GM23338 (cell line): Measurements from ENCODE around the gene RRM1. TPM values are rescaled to one million over a fixed set of nuclear protein-coding genes. Genes with fewer than 3 reads are reported as not detected.

Source experiments
- ATAC-seq: fragments of 200-7000 bp; cut with Tn5 transposase; 3 replicates; pipeline ENCODE4 v1.9.1; 2020
- DNase-seq: peaks from one replicate; pipeline ENCODE4 v3.0.0-alpha.2; 2015; ENCODE audit warnings: low spot score
- H2AFZ ChIP-seq: fragments of 200-600 bp; sonication (generic); 2 replicates; pipeline ENCODE4 v1.8.0; 2016; ENCODE audit warnings: antibody characterized with exemption, mild to moderate bottlenecking, moderate library complexity
- H3F3A ChIP-seq: fragments of 200-600 bp; sonication (generic); replicated peaks from 2 replicates; pipeline ENCODE4 v1.8.0; 2017; ENCODE audit warnings: antibody characterized with exemption, mixed run types, low read depth
- H3K27ac ChIP-seq: fragments of 200-600 bp; sonication (generic); 2 replicates; pipeline ENCODE4 v1.6.1; 2016; ENCODE audit warnings: low read depth
- H3K27me3 ChIP-seq: fragments of 200-600 bp; sonication (generic); 2 replicates; pipeline ENCODE4 v1.8.0; 2016; ENCODE audit warnings: mild to moderate bottlenecking, mixed run types, moderate library complexity; ENCODE audit not compliant: insufficient read depth
- H3K36me3 ChIP-seq: fragments of 200-600 bp; sonication (generic); 2 replicates; pipeline ENCODE4 v1.8.0; 2016; ENCODE audit warnings: mild to moderate bottlenecking; ENCODE audit not compliant: insufficient read depth
- H3K4me1 ChIP-seq: fragments of 200-600 bp; sonication (generic); 2 replicates; pipeline ENCODE4 v1.8.0; 2016; ENCODE audit warnings: mild to moderate bottlenecking, moderate library complexity; ENCODE audit not compliant: insufficient read depth
- H3K4me2 ChIP-seq: fragments of 200-600 bp; sonication (generic); 2 replicates; pipeline ENCODE4 v1.7.1; 2017; ENCODE audit warnings: mixed run types
- H3K4me3 ChIP-seq: fragments of 200-600 bp; sonication (generic); 2 replicates; pipeline ENCODE4 v1.6.1; 2016; ENCODE audit warnings: mixed run types
- H3K79me2 ChIP-seq: fragments of 200-600 bp; sonication (generic); replicated peaks from 2 replicates; pipeline ENCODE4 v1.8.0; 2017; ENCODE audit warnings: mild to moderate bottlenecking; ENCODE audit not compliant: insufficient read depth
- H3K9me2 ChIP-seq: fragments of 200-600 bp; sonication (generic); 2 replicates; pipeline ENCODE4 v1.8.0; 2017; ENCODE audit not compliant: insufficient read depth
- H4K20me1 ChIP-seq: fragments of 200-600 bp; sonication (generic); replicated peaks from 2 replicates; pipeline ENCODE4 v1.8.0; 2017; ENCODE audit warnings: mild to moderate bottlenecking; ENCODE audit not compliant: insufficient read depth
- H3K27ac Mint-ChIP-seq: 2 replicates; pipeline ENCODE4 v1.8.0; 2020; ENCODE audit warnings: inconsistent platforms, mild to moderate bottlenecking, moderate library complexity, mixed read lengths
- H3K27me3 Mint-ChIP-seq: 3 replicates; pipeline ENCODE4 v1.8.0; 2022; ENCODE audit warnings: low read depth, mild to moderate bottlenecking, moderate library complexity, mixed read lengths, inconsistent platforms; ENCODE audit not compliant: insufficient read depth, poor library complexity
- H3K36me3 Mint-ChIP-seq: 3 replicates; pipeline ENCODE4 v1.8.0; 2021; ENCODE audit warnings: low read depth, mild to moderate bottlenecking, inconsistent platforms, moderate library complexity, mixed read lengths
- H3K4me1 Mint-ChIP-seq: 3 replicates; pipeline ENCODE4 v1.8.0; 2020; ENCODE audit warnings: mild to moderate bottlenecking, inconsistent platforms, mixed read lengths
- H3K4me3 Mint-ChIP-seq: 3 replicates; pipeline ENCODE4 v1.8.0; 2021; ENCODE audit warnings: moderate library complexity, mild to moderate bottlenecking, inconsistent platforms, mixed read lengths
- H3K9me3 Mint-ChIP-seq: 3 replicates; pipeline ENCODE4 v1.8.0; 2020; ENCODE audit warnings: moderate library complexity, mild to moderate bottlenecking, inconsistent platforms, mixed read lengths
- CREB1 ChIP-seq: fragments of 250-450 bp; sonication (Bioruptor Pico); IDR thresholded peaks from 2 replicates; pipeline ENCODE4 v1.5.0; 2020; ENCODE audit warnings: low read depth, mild to moderate bottlenecking, moderate library complexity
- EZH2 ChIP-seq: fragments of 200-600 bp; sonication (generic); IDR thresholded peaks from one replicate; pipeline ENCODE4 v1.8.0; 2017; ENCODE audit warnings: antibody characterized with exemption, mild to moderate bottlenecking, low read depth; ENCODE audit not compliant: unreplicated experiment
- EZH2phosphoT487 ChIP-seq: fragments of 200-600 bp; sonication (generic); IDR thresholded peaks from one replicate; pipeline ENCODE4 v1.8.1; 2018; ENCODE audit warnings: antibody characterized with exemption; ENCODE audit not compliant: unreplicated experiment
- JUNB ChIP-seq: IDR thresholded peaks from one replicate; pipeline ENCODE4 v1.6.1; 2016; ENCODE audit warnings: antibody characterized with exemption; ENCODE audit not compliant: unreplicated experiment
- REST ChIP-seq: IDR thresholded peaks from one replicate; pipeline ENCODE4 v1.6.1; 2018; ENCODE audit warnings: antibody characterized with exemption; ENCODE audit not compliant: unreplicated experiment
- STAT1 ChIP-seq: IDR thresholded peaks from one replicate; pipeline ENCODE4 v1.6.1; 2016; ENCODE audit warnings: antibody characterized with exemption; ENCODE audit not compliant: unreplicated experiment
- ZNF462 ChIP-seq: fragments of 250-450 bp; sonication (Bioruptor Pico); IDR thresholded peaks from 2 replicates; pipeline ENCODE4 v1.5.0; 2020; ENCODE audit warnings: mild to moderate bottlenecking, moderate library complexity
- polyA plus RNA-seq: library from polyadenylated mRNA; unstranded; fragments of >200 nt; fragmentation: Nextera tagmentation; extraction: Ambion mirVana; gene quantifications from 2 replicates; pipeline ENCODE4 v1.2.1, GENCODE V29; 2016
- total RNA-seq: library from RNA; depleted of rRNA; stranded (reverse); fragments of >200 nt; shearing (Covaris generic); gene quantifications from 2 replicates; pipeline ENCODE4 v1.2.3, GENCODE V29; 2014

RRM1 gene
- total and polyA plus RNA-seq, 2 experiments from 2014 or later: 47.3 to 96.8 TPM

GRCh38 chr11:4125141-4125540 lies 30.5 kb downstream of the RRM1 start:
- no peak overlapping the region for H3K27ac ChIP-seq
- no peak for TF ChIP-seq ZNF462 (CRISPR knock-in tag)
- ATAC-seq: no peak
- H3K27ac Mint-ChIP-seq: no peak overlapping the region
- no peaks in the 10 kb centered on the region for H3K4me1 Mint-ChIP-seq
- H3K36me3 Mint-ChIP-seq: peaks cover 65% of the 10 kb centered on the region
- no peak overlapping the region for H3K4me3 ChIP-seq
- no peaks in the 10 kb centered on the region; the same call in none of the 2 replicates for H4K20me1 ChIP-seq
- H3K27me3 Mint-ChIP-seq: peaks cover under 1% of the 10 kb centered on the region
- H3K79me2 ChIP-seq: no peaks in the 10 kb centered on the region
- no peaks in the 10 kb centered on the region for H3K9me3 Mint-ChIP-seq
- H3K4me3 Mint-ChIP-seq: no peak overlapping the region
- no peak overlapping the region for H3K4me2 ChIP-seq
- no peaks in the 10 kb centered on the region for H3K4me1 ChIP-seq
- no peak for DNase-seq
- H3K9me2 ChIP-seq: no peaks in the 10 kb centered on the region
- no peak overlapping the region for H2AFZ ChIP-seq
- H3K27me3 ChIP-seq: no peaks in the 10 kb centered on the region
- no peaks in the 10 kb centered on the region for H3F3A ChIP-seq
- H3K36me3 ChIP-seq: peaks cover 37% of the 10 kb centered on the region

- H3K9me2 ChIP-seq: no peaks in the 10 kb centered on the region
- peaks cover 60% of the 10 kb centered on the region for H3K36me3 Mint-ChIP-seq
- TF ChIP-seq STAT1 (no peak), CREB1 (CRISPR knock-in tag) (no peak), EZH2phosphoT487 (no peak), JUNB (no peak), REST (no peak), EZH2 (no peak)
These were observed 32.8 kb downstream of the RRM1 start for GRCh38 chr11:4127357-4127756.

More at GRCh38 chr11:4127357-4127756, 32.8 kb downstream of the RRM1 start:
- H3K4me1 Mint-ChIP-seq: no peaks in the 10 kb centered on the region
- Histone ChIP-seq H3K4me1 (no peaks in the 10 kb centered on the region), H3F3A (no peaks in the 10 kb centered on the region), H3K27ac (no peak overlapping the region), H3K27me3 (no peaks in the 10 kb centered on the region), H4K20me1 (no peaks in the 10 kb centered on the region; the same call in none of the 2 replicates), H2AFZ (no peak overlapping the region), H3K79me2 (no peaks in the 10 kb centered on the region), H3K4me2 (no peak overlapping the region), H3K36me3 (peaks cover 43% of the 10 kb centered on the region), H3K4me3 (no peak overlapping the region)
- H3K9me3 Mint-ChIP-seq: no peaks in the 10 kb centered on the region
- H3K27ac Mint-ChIP-seq: no peak overlapping the region
- ATAC-seq (no peak), DNase-seq (no peak)
- no peak overlapping the region for H3K4me3 Mint-ChIP-seq
- H3K27me3 Mint-ChIP-seq: no peaks in the 10 kb centered on the region
